ENCODE data around the gene TMTC3. TPM values are rescaled to one million over a fixed set of nuclear protein-coding genes. Genes with fewer than 3 reads are reported as not detected.

TMTC3 gene
- total RNA-seq, 2 experiments from 2014 or later, result 5.5 to 9.4 TPM

GRCh38 chr12:88200029-88200428, 57.9 kb downstream of the TMTC3 start:
- TF ChIP-seq EZH2phosphoT487 (IDR thresholded peaks at IDR 0.05; ENCODE audit: borderline replicate concordance, low read depth, low read length), result no peak
- no peak for TF ChIP-seq CTCF (conservative IDR thresholded peaks at IDR 0.05; ENCODE audit: low read length)
- no peak overlapping the region for H3K4me2 ChIP-seq (ENCODE audit: low read length)
- H4K20me1 ChIP-seq (ENCODE audit: insufficient read depth, low read length), result no peaks in the 10 kb centered on the region
- no peaks in the 10 kb centered on the region for H3K79me2 ChIP-seq (ENCODE audit: insufficient read depth, low read depth, low read length)
- no TSS peak for BruUV-seq (replicated peaks)
- H2AFZ ChIP-seq (ENCODE audit: low read length), result no peak overlapping the region
- ChIA-PET CTCF (ENCODE audit: unreplicated experiment) (no interaction called here), POLR2A (interaction anchor here (0.6 kb wide), 1 partner anchor 67 kb away, joined by 4 read pairs; no protein-coding TSS in a partner anchor)
- no peak for DNase-seq (ENCODE audit: low spot score)
- no peaks in the 10 kb centered on the region for H3K9me3 ChIP-seq (ENCODE audit: low read length)
- no peaks in the 10 kb centered on the region for H3K4me1 ChIP-seq (ENCODE audit: insufficient read depth, low read length, poor library complexity, severe bottlenecking)
- H3K9me2 ChIP-seq (ENCODE audit: insufficient read depth, low read length), result no peaks in the 10 kb centered on the region
- intact Hi-C loops (cut with micrococcal nuclease; ENCODE audit: unreplicated experiment), result no loop called here
- peaks cover 10% of the 10 kb centered on the region for H3K36me3 ChIP-seq (ENCODE audit: insufficient read depth, low read length)
- H3K27ac ChIP-seq (ENCODE audit: low read depth, low read length, poor library complexity, severe bottlenecking), result no peak overlapping the region
- no peak overlapping the region for H3K4me3 ChIP-seq (ENCODE audit: low read depth, low read length, poor library complexity, severe bottlenecking)

- no peak for TF ChIP-seq EZH2phosphoT487 (IDR thresholded peaks at IDR 0.05; ENCODE audit: borderline replicate concordance, low read depth, low read length)
- TF ChIP-seq CTCF (conservative IDR thresholded peaks at IDR 0.05; ENCODE audit: low read length), result no peak
- CTCF ChIA-PET (ENCODE audit: unreplicated experiment), result no interaction called here
Measured at GRCh38 chr12:88202500-88202899, 60.4 kb downstream of the TMTC3 start.

GRCh38 chr12:88206601-88207000, 64.5 kb downstream of the TMTC3 start:
- intact Hi-C loops (cut with micrococcal nuclease; ENCODE audit: unreplicated experiment), result no loop called here
- Histone ChIP-seq H3K36me3 (ENCODE audit: insufficient read depth, low read length) (no peaks in the 10 kb centered on the region), H2AFZ (ENCODE audit: low read length) (no peak overlapping the region), H3K4me2 (ENCODE audit: low read length) (no peak overlapping the region), H3K9me3 (ENCODE audit: low read length) (no peaks in the 10 kb centered on the region), H3K4me1 (ENCODE audit: insufficient read depth, low read length, poor library complexity, severe bottlenecking) (no peaks in the 10 kb centered on the region), H3K4me3 (ENCODE audit: low read depth, low read length, poor library complexity, severe bottlenecking) (no peak overlapping the region), H4K20me1 (ENCODE audit: insufficient read depth, low read length) (no peaks in the 10 kb centered on the region), H3K79me2 (ENCODE audit: insufficient read depth, low read depth, low read length) (no peaks in the 10 kb centered on the region), H3K27ac (ENCODE audit: low read depth, low read length, poor library complexity, severe bottlenecking) (no peak overlapping the region), H3K9me2 (ENCODE audit: insufficient read depth, low read length) (no peaks in the 10 kb centered on the region)
- DNase-seq (ENCODE audit: low spot score), result no peak
- TF ChIP-seq EZH2phosphoT487 (IDR thresholded peaks at IDR 0.05; ENCODE audit: borderline replicate concordance, low read depth, low read length) (no peak), CTCF (conservative IDR thresholded peaks at IDR 0.05; ENCODE audit: low read length) (no peak)
- CTCF ChIA-PET (ENCODE audit: unreplicated experiment), result no interaction called here
- POLR2A ChIA-PET, result interaction anchor here (0.7 kb wide), 1 partner anchor 21 kb away, joined by 3 read pairs; no protein-coding TSS in a partner anchor
- no TSS peak for BruUV-seq (replicated peaks)

More at GRCh38 chr12:88202500-88202899, 60.4 kb downstream of the TMTC3 start:
- H3K4me2 ChIP-seq (ENCODE audit: low read length), result no peak overlapping the region
- intact Hi-C loops (cut with micrococcal nuclease; ENCODE audit: unreplicated experiment), result loop anchor here (1.0 kb wide), 1 partner anchor 26 kb away; no protein-coding TSS in a partner anchor
- H3K4me1 ChIP-seq (ENCODE audit: insufficient read depth, low read length, poor library complexity, severe bottlenecking), result no peaks in the 10 kb centered on the region
- DNase-seq (ENCODE audit: low spot score), result no peak
- H2AFZ ChIP-seq (ENCODE audit: low read length), result no peak overlapping the region
- no peak overlapping the region for H3K4me3 ChIP-seq (ENCODE audit: low read depth, low read length, poor library complexity, severe bottlenecking)
- H3K9me3 ChIP-seq (ENCODE audit: low read length), result no peaks in the 10 kb centered on the region
- H4K20me1 ChIP-seq (ENCODE audit: insufficient read depth, low read length), result no peaks in the 10 kb centered on the region
- H3K9me2 ChIP-seq (ENCODE audit: insufficient read depth, low read length), result no peaks in the 10 kb centered on the region
- no peak overlapping the region for H3K27ac ChIP-seq (ENCODE audit: low read depth, low read length, poor library complexity, severe bottlenecking)
- POLR2A ChIA-PET, result interaction anchor here (0.6 kb wide), 1 partner anchor 9 kb away, joined by 3 read pairs; no protein-coding TSS in a partner anchor
- H3K36me3 ChIP-seq (ENCODE audit: insufficient read depth, low read length), result no peaks in the 10 kb centered on the region
- H3K79me2 ChIP-seq (ENCODE audit: insufficient read depth, low read depth, low read length), result no peaks in the 10 kb centered on the region
- BruUV-seq (replicated peaks), result no TSS peak
